ENCODE results near the gene EMX1.

The EMX1 gene

GRCh38 chr2:72980535-72981217 lies 63.4 kb downstream of the EMX1 start:
- DNase-seq (ENCODE audit: low read depth in 3 of 3): no peak

DNA sequence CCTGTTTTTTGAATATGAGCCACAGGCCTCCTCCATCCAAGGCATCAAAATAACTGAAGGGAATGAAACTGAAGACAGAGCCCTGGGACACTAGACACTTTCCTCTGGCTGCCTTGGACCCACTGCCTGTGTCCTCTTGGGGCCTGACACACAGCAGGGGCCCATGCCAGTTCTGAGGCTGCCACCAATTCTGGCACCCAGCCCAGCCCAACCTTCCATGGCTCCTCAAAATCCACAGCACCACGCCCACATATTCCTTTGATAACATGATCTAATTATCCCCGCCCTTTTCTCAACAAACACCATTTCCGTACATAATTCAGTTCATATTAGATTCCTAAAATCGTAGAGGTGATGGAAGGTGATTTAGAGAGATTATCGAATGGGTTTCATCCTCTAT lies 64.2 kb downstream of the EMX1 start:
- no peak for DNase-seq (ENCODE audit: low read depth in 3 of 3)

- DNase-seq (ENCODE audit: low read depth in 3 of 3): no peak
Measured at GRCh38 chr2:72982219-72982618, 64.9 kb downstream of the EMX1 start.

DNA sequence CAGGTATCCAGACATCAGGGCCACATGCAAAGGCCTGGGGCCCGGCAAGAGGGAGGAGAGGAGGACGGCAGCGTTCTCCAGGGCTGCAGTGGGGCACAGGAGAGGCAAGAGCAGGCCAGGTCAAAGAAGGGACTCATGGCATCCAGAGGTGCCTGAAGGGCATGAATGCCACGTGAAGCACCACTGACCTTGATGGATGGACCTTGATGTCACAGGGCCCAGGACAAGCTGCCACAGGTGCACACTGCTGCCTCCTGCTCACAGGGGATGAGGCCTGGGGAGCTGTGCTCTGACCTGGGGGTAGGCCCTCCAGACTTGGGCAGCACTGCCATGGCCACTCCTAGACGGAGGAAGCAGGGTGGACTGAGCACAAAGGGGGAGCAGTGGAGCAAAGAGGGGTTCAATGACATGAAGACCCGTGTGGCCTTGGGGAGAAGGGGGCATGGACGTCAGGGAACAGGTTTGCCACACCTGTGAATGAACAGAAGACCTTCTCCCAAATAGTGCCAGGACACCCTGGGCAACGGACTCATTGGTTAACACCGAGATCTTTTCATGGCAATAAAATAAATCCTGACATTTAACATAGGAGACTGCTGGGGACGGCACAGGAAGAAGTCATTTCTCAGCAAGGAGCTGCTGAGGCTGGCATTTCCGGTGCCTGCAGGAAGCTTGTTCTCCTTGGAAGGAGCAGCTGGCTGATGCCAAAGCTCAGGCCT lies 65.6 kb downstream of the EMX1 start:
- no peak for DNase-seq (ENCODE audit: low read depth in 3 of 3)

GRCh38 chr2:72983500-72984161 lies 66.3 kb downstream of the EMX1 start:
- no peak for DNase-seq (ENCODE audit: low read depth in 3 of 3)

DNA sequence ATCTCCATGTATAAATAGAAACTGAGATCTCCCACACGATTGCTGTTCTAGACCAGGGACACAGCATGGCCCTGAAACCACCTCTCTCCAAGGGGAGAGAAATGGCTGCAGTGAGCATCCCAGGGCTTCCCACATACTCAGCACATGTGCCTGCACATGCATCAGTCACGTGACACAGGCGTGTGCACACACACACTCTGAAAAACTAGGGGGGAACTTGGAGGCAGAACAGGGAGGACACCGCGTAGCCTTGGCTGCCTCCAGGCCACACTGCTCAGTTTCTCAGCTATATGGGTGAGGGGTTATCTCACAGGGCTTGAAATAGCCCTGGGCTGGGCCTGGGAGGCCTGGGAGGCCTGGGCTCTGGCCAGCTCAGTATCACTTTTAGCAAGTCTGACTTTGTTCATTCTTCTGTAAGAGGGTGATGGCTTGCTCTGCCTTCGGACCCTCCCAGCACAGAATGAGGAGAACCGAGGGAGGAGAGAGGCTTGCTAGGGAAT lies 66.9 kb downstream of the EMX1 start:
- DNase-seq (ENCODE audit: low read depth in 3 of 3): no peak

Measured in stimulated activated CD4-positive, alpha-beta T cell treated with anti-CD3 and anti-CD28 coated beads, TNF-alpha, amount 100 ng/mL, for 4 hours (primary cell).